ENCODE data around the gene TNFSF8. TPM values are rescaled to one million over a fixed set of nuclear protein-coding genes. Genes with fewer than 3 reads are reported as not detected.

Gene TNFSF8
- polyA plus RNA-seq, 1 donor from 2014 or later: not detected

DNA sequence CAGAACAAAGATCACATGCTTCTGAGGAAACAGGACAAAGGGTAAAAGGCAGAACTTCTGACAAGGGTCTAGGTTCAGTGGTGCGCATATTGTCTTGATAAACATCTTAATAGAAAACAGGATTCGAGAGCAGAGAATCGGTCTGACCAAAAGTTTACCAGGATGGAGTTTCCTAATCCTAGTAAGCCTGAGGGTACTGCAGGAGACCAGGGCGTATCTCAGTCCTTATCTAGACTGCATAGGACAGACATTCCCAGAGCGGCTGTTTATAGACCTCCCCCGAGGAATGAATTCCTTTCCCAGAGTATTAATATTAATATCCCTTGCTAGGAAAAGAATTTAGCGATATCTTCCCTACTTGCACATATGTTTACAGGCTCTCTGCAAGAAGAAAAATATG is 32.4 kb upstream of the TNFSF8 start:
- Histone ChIP-seq H3F3A (ENCODE audit: insufficient read depth, low read length, poor library complexity, severe bottlenecking) (no peaks in the 10 kb centered on the region), H3K36me3 (ENCODE audit: insufficient read depth, low read length) (no peaks in the 10 kb centered on the region), H3K79me2 (replicated peaks; ENCODE audit: insufficient read depth, low read length) (no peaks in the 10 kb centered on the region), H3K9ac (ENCODE audit: low read length) (no peak overlapping the region), H2AFZ (ENCODE audit: low read depth, low read length) (no peak overlapping the region), H4K20me1 (ENCODE audit: insufficient read depth) (no peaks in the 10 kb centered on the region), H3K9me2 (ENCODE audit: insufficient read depth, low read length) (no peaks in the 10 kb centered on the region), H3K4me2 (ENCODE audit: low read length) (no peak overlapping the region), H3K27ac (ENCODE audit: low read length) (no peak overlapping the region), H3K4me3 (ENCODE audit: low read length) (no peak overlapping the region), H3K27me3 (ENCODE audit: insufficient read depth, low read depth, low read length) (no peaks in the 10 kb centered on the region), H3K9me3 (ENCODE audit: low read length) (peaks cover 3% of the 10 kb centered on the region)
- no peak for TF ChIP-seq EZH2 (IDR thresholded peaks at IDR 0.05; ENCODE audit: borderline replicate concordance, insufficient read depth, low read length, poor library complexity, severe bottlenecking)
- TF ChIP-seq EP300 (conservative IDR thresholded peaks at IDR 0.05; ENCODE audit: poor library complexity, severe bottlenecking): no peak
- no peak for TF ChIP-seq SMC3 (conservative IDR thresholded peaks at IDR 0.05; ENCODE audit: poor library complexity)
- no peak for TF ChIP-seq POLR2AphosphoS5 (IDR thresholded peaks at IDR 0.05)
- TF ChIP-seq CTCF (IDR thresholded peaks at IDR 0.05; ENCODE audit: poor library complexity, severe bottlenecking): no peak
- TF ChIP-seq MXI1 (conservative IDR thresholded peaks at IDR 0.05; ENCODE audit: poor library complexity, severe bottlenecking): no peak
- TF ChIP-seq REST (IDR thresholded peaks at IDR 0.05; ENCODE audit: borderline replicate concordance): no peak
- no peak for TF ChIP-seq TAF1 (IDR thresholded peaks at IDR 0.05; ENCODE audit: low read depth)
- TF ChIP-seq RAD21 (conservative IDR thresholded peaks at IDR 0.05): no peak

DNA sequence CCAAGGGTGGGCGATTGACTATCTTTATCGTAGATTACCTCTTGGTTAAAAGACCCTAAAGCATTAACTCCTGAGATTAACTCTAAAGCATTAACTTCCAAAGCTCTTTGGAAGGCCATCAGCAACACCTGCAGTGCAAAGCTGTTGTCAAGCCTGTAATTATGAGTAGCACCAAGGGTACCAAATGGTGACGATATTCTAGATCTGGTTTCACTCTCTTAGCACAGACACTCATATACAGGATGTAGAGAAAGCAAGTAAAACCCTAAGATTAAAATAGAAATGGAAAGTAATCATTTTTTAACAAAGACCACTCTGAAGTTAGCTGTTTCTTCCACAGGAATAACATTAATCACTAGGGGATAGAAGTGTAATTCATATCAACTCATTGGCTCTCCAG is 29.9 kb upstream of the TNFSF8 start:
- no peak overlapping the region for H3K4me3 ChIP-seq (ENCODE audit: low read length)
- H3K9ac ChIP-seq (ENCODE audit: low read length): no peak overlapping the region
- H3K9me2 ChIP-seq (ENCODE audit: insufficient read depth, low read length): no peaks in the 10 kb centered on the region
- H3K27me3 ChIP-seq (ENCODE audit: insufficient read depth, low read depth, low read length): no peaks in the 10 kb centered on the region
- no peak overlapping the region for H3K4me2 ChIP-seq (ENCODE audit: low read length)
- H3K36me3 ChIP-seq (ENCODE audit: insufficient read depth, low read length): no peaks in the 10 kb centered on the region
- H3K79me2 ChIP-seq (replicated peaks; ENCODE audit: insufficient read depth, low read length): no peaks in the 10 kb centered on the region
- no peak overlapping the region for H2AFZ ChIP-seq (ENCODE audit: low read depth, low read length)
- H3F3A ChIP-seq (ENCODE audit: insufficient read depth, low read length, poor library complexity, severe bottlenecking): no peaks in the 10 kb centered on the region
- H3K9me3 ChIP-seq (ENCODE audit: low read length): peaks cover 3% of the 10 kb centered on the region
- H3K27ac ChIP-seq (ENCODE audit: low read length): no peak overlapping the region
- H4K20me1 ChIP-seq (ENCODE audit: insufficient read depth): no peaks in the 10 kb centered on the region
- TF ChIP-seq CTCF (IDR thresholded peaks at IDR 0.05; ENCODE audit: poor library complexity, severe bottlenecking) (no peak), EP300 (conservative IDR thresholded peaks at IDR 0.05; ENCODE audit: poor library complexity, severe bottlenecking) (no peak), RAD21 (conservative IDR thresholded peaks at IDR 0.05) (no peak), EZH2 (IDR thresholded peaks at IDR 0.05; ENCODE audit: borderline replicate concordance, insufficient read depth, low read length, poor library complexity, severe bottlenecking) (no peak), TAF1 (IDR thresholded peaks at IDR 0.05; ENCODE audit: low read depth) (no peak)

Data from neural cell (in vitro differentiated cells).